HL-60 (cell line): ENCODE measurements around the gene TRIML1.

Source experiments
- POLR2AphosphoS5 ChIP-seq: IDR thresholded peaks from 2 replicates; pipeline ENCODE4 v1.6.1; 2012; ENCODE audit warnings: low read depth
- TF ChIP-seq, protein P1 (sequence below): IDR thresholded peaks from one replicate; pipeline ENCODE4 v1.5.1; 2011; ENCODE audit warnings: low read length, control low read depth, inconsistent platforms; ENCODE audit not compliant: insufficient read depth
- TF ChIP-seq, protein P2 (sequence below): IDR thresholded peaks from 2 replicates; pipeline ENCODE4 v1.6.1; 2012; ENCODE audit warnings: low read depth; ENCODE audit not compliant: insufficient replicate concordance

DNA sequence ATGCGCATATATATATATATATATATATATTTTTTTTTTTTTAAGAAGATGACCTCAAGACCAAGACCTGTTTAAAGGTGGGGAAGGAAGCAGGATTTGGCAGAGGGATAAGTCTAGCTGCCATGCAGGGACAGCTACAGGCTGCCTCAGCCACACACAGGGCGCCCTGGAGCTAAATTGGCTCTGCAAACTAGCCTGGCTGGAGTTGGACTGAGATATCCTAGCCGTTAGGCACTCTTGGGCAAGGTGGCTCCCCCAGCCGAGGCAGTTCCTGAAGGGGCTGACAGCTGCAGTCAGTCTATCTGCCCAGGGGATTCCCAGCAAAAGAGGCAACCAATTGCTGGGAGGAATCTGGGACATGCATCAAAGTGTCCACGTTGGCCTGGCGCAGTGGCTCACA, 21.9 kb downstream of the TRIML1 start:
- TF ChIP-seq, protein P1, sequence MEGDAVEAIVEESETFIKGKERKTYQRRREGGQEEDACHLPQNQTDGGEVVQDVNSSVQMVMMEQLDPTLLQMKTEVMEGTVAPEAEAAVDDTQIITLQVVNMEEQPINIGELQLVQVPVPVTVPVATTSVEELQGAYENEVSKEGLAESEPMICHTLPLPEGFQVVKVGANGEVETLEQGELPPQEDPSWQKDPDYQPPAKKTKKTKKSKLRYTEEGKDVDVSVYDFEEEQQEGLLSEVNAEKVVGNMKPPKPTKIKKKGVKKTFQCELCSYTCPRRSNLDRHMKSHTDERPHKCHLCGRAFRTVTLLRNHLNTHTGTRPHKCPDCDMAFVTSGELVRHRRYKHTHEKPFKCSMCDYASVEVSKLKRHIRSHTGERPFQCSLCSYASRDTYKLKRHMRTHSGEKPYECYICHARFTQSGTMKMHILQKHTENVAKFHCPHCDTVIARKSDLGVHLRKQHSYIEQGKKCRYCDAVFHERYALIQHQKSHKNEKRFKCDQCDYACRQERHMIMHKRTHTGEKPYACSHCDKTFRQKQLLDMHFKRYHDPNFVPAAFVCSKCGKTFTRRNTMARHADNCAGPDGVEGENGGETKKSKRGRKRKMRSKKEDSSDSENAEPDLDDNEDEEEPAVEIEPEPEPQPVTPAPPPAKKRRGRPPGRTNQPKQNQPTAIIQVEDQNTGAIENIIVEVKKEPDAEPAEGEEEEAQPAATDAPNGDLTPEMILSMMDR, result no peak
- TF ChIP-seq POLR2AphosphoS5, result no peak
- TF ChIP-seq, protein P2, sequence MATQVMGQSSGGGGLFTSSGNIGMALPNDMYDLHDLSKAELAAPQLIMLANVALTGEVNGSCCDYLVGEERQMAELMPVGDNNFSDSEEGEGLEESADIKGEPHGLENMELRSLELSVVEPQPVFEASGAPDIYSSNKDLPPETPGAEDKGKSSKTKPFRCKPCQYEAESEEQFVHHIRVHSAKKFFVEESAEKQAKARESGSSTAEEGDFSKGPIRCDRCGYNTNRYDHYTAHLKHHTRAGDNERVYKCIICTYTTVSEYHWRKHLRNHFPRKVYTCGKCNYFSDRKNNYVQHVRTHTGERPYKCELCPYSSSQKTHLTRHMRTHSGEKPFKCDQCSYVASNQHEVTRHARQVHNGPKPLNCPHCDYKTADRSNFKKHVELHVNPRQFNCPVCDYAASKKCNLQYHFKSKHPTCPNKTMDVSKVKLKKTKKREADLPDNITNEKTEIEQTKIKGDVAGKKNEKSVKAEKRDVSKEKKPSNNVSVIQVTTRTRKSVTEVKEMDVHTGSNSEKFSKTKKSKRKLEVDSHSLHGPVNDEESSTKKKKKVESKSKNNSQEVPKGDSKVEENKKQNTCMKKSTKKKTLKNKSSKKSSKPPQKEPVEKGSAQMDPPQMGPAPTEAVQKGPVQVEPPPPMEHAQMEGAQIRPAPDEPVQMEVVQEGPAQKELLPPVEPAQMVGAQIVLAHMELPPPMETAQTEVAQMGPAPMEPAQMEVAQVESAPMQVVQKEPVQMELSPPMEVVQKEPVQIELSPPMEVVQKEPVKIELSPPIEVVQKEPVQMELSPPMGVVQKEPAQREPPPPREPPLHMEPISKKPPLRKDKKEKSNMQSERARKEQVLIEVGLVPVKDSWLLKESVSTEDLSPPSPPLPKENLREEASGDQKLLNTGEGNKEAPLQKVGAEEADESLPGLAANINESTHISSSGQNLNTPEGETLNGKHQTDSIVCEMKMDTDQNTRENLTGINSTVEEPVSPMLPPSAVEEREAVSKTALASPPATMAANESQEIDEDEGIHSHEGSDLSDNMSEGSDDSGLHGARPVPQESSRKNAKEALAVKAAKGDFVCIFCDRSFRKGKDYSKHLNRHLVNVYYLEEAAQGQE, result no peak
